ENCODE measurements around the gene SYT2. TPM values are rescaled to one million over a fixed set of nuclear protein-coding genes. Genes with fewer than 3 reads are reported as not detected.
"Not testable (repeated sequence)": the region's sequence is repeated elsewhere in the genome, so short reads cannot be mapped to it uniquely, and the experiment has no call there.

Gene SYT2
- total RNA-seq, 1 experiment from 2014 or later: 0.69 TPM

DNA sequence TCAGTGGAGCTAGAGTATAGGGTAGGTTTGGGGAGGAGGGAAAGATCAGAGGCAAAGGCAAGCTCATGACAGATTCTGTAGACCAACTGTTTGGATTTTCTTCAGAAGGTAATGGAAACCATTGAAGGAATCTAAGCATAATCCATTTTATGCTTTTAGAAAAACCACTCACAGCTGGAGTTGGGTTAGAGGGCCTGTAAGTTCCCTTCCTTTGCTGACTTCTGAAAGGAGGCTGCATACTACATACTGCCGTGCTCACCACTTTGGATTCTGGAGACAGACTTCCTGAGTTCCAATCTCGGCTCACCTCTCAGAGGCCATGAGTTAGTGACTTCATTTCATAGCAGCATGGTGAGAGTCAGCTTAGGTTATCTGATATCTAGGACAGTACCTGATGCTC lies 6.4 kb upstream of the SYT2 start:
- no TSS peak for BruUV-seq (replicated peaks)

DNA sequence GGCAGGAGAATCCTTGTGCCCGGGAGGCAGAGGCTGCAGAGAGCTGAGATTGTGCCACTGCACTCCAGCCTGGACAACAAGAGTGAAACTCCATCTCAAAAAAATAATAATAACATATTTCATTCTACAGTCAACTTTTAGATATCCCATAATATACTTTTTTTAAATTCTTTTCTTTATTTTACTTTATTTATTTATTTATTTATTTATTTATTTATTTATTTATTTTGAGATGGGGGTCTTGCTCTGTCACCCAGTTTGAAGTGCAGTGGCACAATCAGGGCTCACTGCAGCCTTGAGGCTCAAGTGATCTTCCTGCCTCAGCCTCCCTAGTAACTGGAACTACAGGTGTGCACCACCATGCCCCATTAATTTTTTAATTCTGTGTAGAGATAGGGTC lies 3.9 kb upstream of the SYT2 start:
- H3K4me3 ChIP-seq (ENCODE audit: low read depth, low read length, poor library complexity, severe bottlenecking); CTCF ChIA-PET; intact Hi-C loops (cut with micrococcal nuclease; ENCODE audit: unreplicated experiment); H3K36me3 ChIP-seq (ENCODE audit: insufficient read depth, low read length, poor library complexity, severe bottlenecking); H3K9me3 ChIP-seq (ENCODE audit: low read depth, low read length, poor library complexity, severe bottlenecking); BruUV-seq (replicated peaks); H3K27ac ChIP-seq (ENCODE audit: low read depth, low read length, poor library complexity, severe bottlenecking); POLR2A ChIA-PET (ENCODE audit: low non-redundant PET); DNase-seq (ENCODE audit: low spot score): not testable (repeated sequence)
- peaks cover 16% of the 10 kb centered on the region for H3K27me3 ChIP-seq (replicated peaks; ENCODE audit: insufficient read depth, low read depth, low read length, poor library complexity)
- peaks cover 16% of the 10 kb centered on the region for H3K4me1 ChIP-seq (ENCODE audit: insufficient read depth, low read length, poor library complexity, severe bottlenecking)

More for the DNA sequence above, 6.4 kb upstream of the SYT2 start:
- H3K36me3 ChIP-seq (ENCODE audit: insufficient read depth, low read length, poor library complexity, severe bottlenecking): no peaks in the 10 kb centered on the region
- ChIA-PET POLR2A (ENCODE audit: low non-redundant PET) (interaction anchor here (0.6 kb wide), 1 partner anchor 11 kb away, joined by 9 read pairs; no protein-coding TSS in a partner anchor), CTCF (no interaction called here)
- no peaks in the 10 kb centered on the region for H3K4me1 ChIP-seq (ENCODE audit: insufficient read depth, low read length, poor library complexity, severe bottlenecking)
- H3K4me3 ChIP-seq (ENCODE audit: low read depth, low read length, poor library complexity, severe bottlenecking): no peak overlapping the region
- DNase-seq (ENCODE audit: low spot score): no peak
- intact Hi-C loops (cut with micrococcal nuclease; ENCODE audit: unreplicated experiment): loop anchor here (5.0 kb wide), 2 partner anchors 214 to 254 kb away; no protein-coding TSS in a partner anchor
- H3K27ac ChIP-seq (ENCODE audit: low read depth, low read length, poor library complexity, severe bottlenecking): no peak overlapping the region
- no peaks in the 10 kb centered on the region for H3K27me3 ChIP-seq (replicated peaks; ENCODE audit: insufficient read depth, low read depth, low read length, poor library complexity)
- no peak for TF ChIP-seq CTCF (conservative IDR thresholded peaks at IDR 0.05; ENCODE audit: low read depth, low read length)
- TF ChIP-seq EZH2 (IDR thresholded peaks at IDR 0.05; ENCODE audit: borderline replicate concordance, low read depth, low read length, poor library complexity, severe bottlenecking): no peak
- H3K9me3 ChIP-seq (ENCODE audit: low read depth, low read length, poor library complexity, severe bottlenecking): no peaks in the 10 kb centered on the region

DNA sequence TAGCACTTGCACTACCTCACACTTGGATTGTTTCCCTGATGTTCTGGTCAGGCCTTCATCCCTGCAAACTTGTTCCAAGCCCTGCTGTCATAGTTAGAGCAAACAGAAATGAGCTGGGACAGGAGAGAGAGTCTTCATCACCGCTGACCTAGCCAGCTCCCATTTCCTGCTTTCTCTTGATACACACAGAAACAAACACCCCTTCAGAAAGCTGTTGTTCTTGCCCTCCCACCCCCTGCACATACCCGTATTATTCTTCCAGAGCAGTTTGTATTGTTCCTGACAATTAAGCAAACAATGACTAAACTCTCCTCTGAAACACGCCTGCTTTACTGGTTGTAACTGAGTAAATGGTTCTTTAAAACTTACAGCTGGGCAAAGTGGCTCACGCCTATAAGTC lies 2.9 kb upstream of the SYT2 start:
- intact Hi-C loops (cut with micrococcal nuclease; ENCODE audit: unreplicated experiment): no loop called here
- H3K36me3 ChIP-seq (ENCODE audit: insufficient read depth, low read length, poor library complexity, severe bottlenecking): no peaks in the 10 kb centered on the region
- DNase-seq (ENCODE audit: low spot score): no peak
- BruUV-seq (replicated peaks): no TSS peak
- CTCF ChIA-PET: no interaction called here
- no peak overlapping the region for H3K4me3 ChIP-seq (ENCODE audit: low read depth, low read length, poor library complexity, severe bottlenecking)
- POLR2A ChIA-PET (ENCODE audit: low non-redundant PET): no interaction called here
- TF ChIP-seq EZH2 (IDR thresholded peaks at IDR 0.05; ENCODE audit: borderline replicate concordance, low read depth, low read length, poor library complexity, severe bottlenecking) (no peak), CTCF (conservative IDR thresholded peaks at IDR 0.05; ENCODE audit: low read depth, low read length) (no peak)
- H3K27me3 ChIP-seq (replicated peaks; ENCODE audit: insufficient read depth, low read depth, low read length, poor library complexity): peaks cover 27% of the 10 kb centered on the region
- no peaks in the 10 kb centered on the region for H3K9me3 ChIP-seq (ENCODE audit: low read depth, low read length, poor library complexity, severe bottlenecking)
- peaks cover 16% of the 10 kb centered on the region for H3K4me1 ChIP-seq (ENCODE audit: insufficient read depth, low read length, poor library complexity, severe bottlenecking)
- H3K27ac ChIP-seq (ENCODE audit: low read depth, low read length, poor library complexity, severe bottlenecking): no peak overlapping the region

DNA sequence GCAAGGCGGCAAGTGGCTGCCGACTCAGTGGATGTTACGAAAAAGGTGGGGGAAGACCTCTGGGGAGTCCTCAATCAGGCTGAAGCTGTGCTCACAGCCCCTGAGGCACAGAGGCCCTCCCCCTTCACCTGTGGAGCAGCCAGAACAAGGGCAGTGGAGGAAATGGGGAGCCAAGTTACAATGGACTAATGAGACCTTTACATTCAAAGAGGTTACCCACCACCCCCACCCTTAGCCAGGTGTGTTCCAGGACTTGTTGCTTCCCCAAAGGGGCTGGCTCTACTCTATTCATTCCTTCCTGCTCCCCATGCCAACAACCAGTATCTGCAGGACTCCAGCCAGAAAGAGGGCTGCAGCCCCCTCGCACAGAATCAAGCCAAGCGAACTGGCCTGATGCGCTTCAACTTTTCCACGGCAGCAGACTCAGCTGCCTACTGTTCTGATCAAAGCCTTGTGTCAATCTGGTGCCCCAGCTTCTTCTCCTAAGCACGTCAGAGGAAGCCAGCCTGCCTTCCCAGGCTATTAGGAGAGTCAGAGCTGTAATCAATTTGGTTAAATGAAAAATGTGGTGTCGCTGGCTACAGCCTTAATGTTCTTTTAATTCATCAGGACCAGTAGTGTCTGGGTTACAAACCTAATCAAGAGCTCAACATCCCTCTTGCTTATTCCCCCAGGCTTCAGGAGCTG lies 1.8 kb upstream of the SYT2 start:
- TF ChIP-seq CTCF (conservative IDR thresholded peaks at IDR 0.05; ENCODE audit: low read depth, low read length): no peak
- TF ChIP-seq EZH2 (IDR thresholded peaks at IDR 0.05; ENCODE audit: borderline replicate concordance, low read depth, low read length, poor library complexity, severe bottlenecking): no peak
- Histone ChIP-seq H3K36me3 (ENCODE audit: insufficient read depth, low read length, poor library complexity, severe bottlenecking) (no peaks in the 10 kb centered on the region), H3K4me1 (ENCODE audit: insufficient read depth, low read length, poor library complexity, severe bottlenecking) (peaks cover 16% of the 10 kb centered on the region), H3K27ac (ENCODE audit: low read depth, low read length, poor library complexity, severe bottlenecking) (no peak overlapping the region), H3K9me3 (ENCODE audit: low read depth, low read length, poor library complexity, severe bottlenecking) (no peaks in the 10 kb centered on the region), H3K4me3 (ENCODE audit: low read depth, low read length, poor library complexity, severe bottlenecking) (no peak overlapping the region), H3K27me3 (replicated peaks; ENCODE audit: insufficient read depth, low read depth, low read length, poor library complexity) (peaks cover 37% of the 10 kb centered on the region)
- BruUV-seq (replicated peaks): no TSS peak
- POLR2A ChIA-PET (ENCODE audit: low non-redundant PET): no interaction called here
- intact Hi-C loops (cut with micrococcal nuclease; ENCODE audit: unreplicated experiment): no loop called here
- CTCF ChIA-PET: interaction anchor here (1.3 kb wide), 1 partner anchor 7 kb away, joined by 4 read pairs; no protein-coding TSS in a partner anchor
- no peak for DNase-seq (ENCODE audit: low spot score)

All from A673 (cell line).